HG03439 (cell line): ENCODE measurements around the gene WNT10A.

Experiments
- ATAC-seq: cut with Tn5 transposase; IDR thresholded peaks from one replicate; pipeline ENCODE4 v1.9.1; 2021; ENCODE audit warnings: mild to moderate bottlenecking, moderate library complexity; ENCODE audit not compliant: unreplicated experiment

Gene WNT10A

GRCh38 chr2:218857371-218858137 is 23.1 kb upstream of the WNT10A start:
- ATAC-seq = no peak

- no peak for ATAC-seq
These were observed 22.6 kb upstream of the WNT10A start for GRCh38 chr2:218858138-218858445.

GRCh38 chr2:218858671-218859555 is 21.7 kb upstream of the WNT10A start:
- ATAC-seq = no peak

GRCh38 chr2:218859556-218859987 is 21.1 kb upstream of the WNT10A start, which contains the start of gene WNT6:
Gene WNT6, plus strand, starts transcription at chr2:218859805. Its CDS starts 233 bp downstream, at chr2:218860038.
- no peak for ATAC-seq

- no peak for ATAC-seq
These were observed 20.4 kb upstream of the WNT10A start for GRCh38 chr2:218859988-218860831.

- ATAC-seq = no peak
These were observed 19.7 kb upstream of the WNT10A start for GRCh38 chr2:218860950-218861381.

- no peak for ATAC-seq
These were observed 18.9 kb upstream of the WNT10A start for GRCh38 chr2:218861645-218862318.

GRCh38 chr2:218863021-218863520 is 17.6 kb upstream of the WNT10A start:
- no peak for ATAC-seq

- no peak for ATAC-seq
These were observed 15.3 kb upstream of the WNT10A start for GRCh38 chr2:218865396-218865795.

- no peak for ATAC-seq
These were observed 14.7 kb upstream of the WNT10A start for GRCh38 chr2:218865999-218866398.

- ATAC-seq = no peak
These were observed 12.8 kb upstream of the WNT10A start for GRCh38 chr2:218867900-218868299.

GRCh38 chr2:218869064-218869463 is 11.6 kb upstream of the WNT10A start:
- no peak for ATAC-seq

- ATAC-seq = no peak
These were observed 9.7 kb upstream of the WNT10A start for GRCh38 chr2:218870984-218871344.

GRCh38 chr2:218871345-218872302 is 9.0 kb upstream of the WNT10A start:
- no peak for ATAC-seq

GRCh38 chr2:218872645-218873358 is 7.8 kb upstream of the WNT10A start:
- no peak for ATAC-seq

- ATAC-seq = no peak
These were observed 7.1 kb upstream of the WNT10A start for GRCh38 chr2:218873359-218874194.

GRCh38 chr2:218875692-218876246 is 4.9 kb upstream of the WNT10A start:
- ATAC-seq = no peak
